HepG2 (cell line): ENCODE measurements around the gene CYSTM1. TPM values are rescaled to one million over a fixed set of nuclear protein-coding genes. Genes with fewer than 3 reads are reported as not detected.
A peak's percentile ranks its signal among the peaks of the same experiment; 100 is the strongest.

ENCODE experiments used
- CBX5 ChIP-seq: sonication (generic); formaldehyde crosslinking; IDR thresholded peaks from 2 replicates; pipeline ENCODE4 v1.4.0; 2020; ENCODE audit warnings: missing genetic modification reagents, borderline replicate concordance
- FOXM1 ChIP-seq: sonication (generic); formaldehyde crosslinking; IDR thresholded peaks from 2 replicates; pipeline ENCODE4 v1.5.0; 2020; ENCODE audit warnings: missing genetic modification reagents
- GABPB1 ChIP-seq: IDR thresholded peaks from 2 replicates; pipeline ENCODE4 v1.6.1; 2016; ENCODE audit warnings: mild to moderate bottlenecking, missing genetic modification reagents, moderate library complexity, missing compliant biosample characterization
- GZF1 ChIP-seq: sonication (generic); formaldehyde crosslinking; IDR thresholded peaks from 2 replicates; pipeline ENCODE4 v1.5.1; 2020; ENCODE audit warnings: mild to moderate bottlenecking, missing genetic modification reagents
- HMGA1 ChIP-seq: sonication (generic); formaldehyde crosslinking; conservative IDR thresholded peaks from 2 replicates; pipeline ENCODE4 v1.4.0; 2020; ENCODE audit warnings: missing genetic modification reagents
- HNRNPH1 ChIP-seq: fragments of 200-400 bp; formaldehyde crosslinking; optimal IDR thresholded peaks from 2 replicates; pipeline ENCODE3; 2017; ENCODE audit warnings: mild to moderate bottlenecking, low read depth, low read length
- JUND ChIP-seq: sonication (generic); formaldehyde crosslinking; IDR thresholded peaks from 2 replicates; pipeline ENCODE4 v1.8.0; 2022; ENCODE audit warnings: mild to moderate bottlenecking, missing genetic modification reagents
- KMT2A ChIP-seq: sonication (generic); formaldehyde crosslinking; IDR thresholded peaks from 2 replicates; pipeline ENCODE4 v1.4.0; 2020; ENCODE audit warnings: missing genetic modification reagents
- NR3C1 ChIP-seq: sonication (generic); formaldehyde crosslinking; IDR thresholded peaks from 2 replicates; pipeline ENCODE4 v1.4.0; 2020; ENCODE audit warnings: missing genetic modification reagents
- RBM22 ChIP-seq: fragments of 200-400 bp; formaldehyde crosslinking; optimal IDR thresholded peaks from 2 replicates; pipeline ENCODE3; 2017; ENCODE audit warnings: mild to moderate bottlenecking, low read length, moderate library complexity
- STAG1 ChIP-seq: sonication (generic); formaldehyde crosslinking; IDR thresholded peaks from 2 replicates; pipeline ENCODE4 v1.4.0; 2020; ENCODE audit warnings: missing genetic modification reagents
- TBP ChIP-seq: sonication (generic); formaldehyde crosslinking; IDR thresholded peaks from 2 replicates; pipeline ENCODE4 v1.5.0; 2020; ENCODE audit warnings: missing genetic modification reagents
- XRCC5 ChIP-seq: fragments of 200-400 bp; formaldehyde crosslinking; optimal IDR thresholded peaks from 2 replicates; pipeline ENCODE3; 2017; ENCODE audit warnings: mild to moderate bottlenecking, low read length
- ZKSCAN1 ChIP-seq: fragments of 150-350 bp; IDR thresholded peaks from 2 replicates; pipeline ENCODE4 v1.6.1; 2014; ENCODE audit warnings: low read length
- ZNF335 ChIP-seq: sonication (generic); formaldehyde crosslinking; IDR thresholded peaks from 2 replicates; pipeline ENCODE4 v1.4.0; 2020; ENCODE audit warnings: missing genetic modification reagents
- ZNF430 ChIP-seq: sonication (generic); formaldehyde crosslinking; IDR thresholded peaks from 2 replicates; pipeline ENCODE4 v1.9.0; 2021; ENCODE audit warnings: mild to moderate bottlenecking, missing genetic modification reagents
- polyA plus RNA-seq, 8 experiments: library from polyadenylated mRNA; depleted of rRNA in 3 of 8; stranded (reverse) in 7 of 8; unstranded in 1 of 8; fragments of >200 nt; fragmentation: Illumina TruSeq in 4 of 8; extraction: Trizol in 4 of 8; gene quantifications; 2 replicates each; pipeline versions ENCODE4 v1.2.1 to v1.2.3, GENCODE V29; 2011 to 2016; ENCODE audit warnings: low read depth in 4 of 8, missing spikeins in 1 of 8, mixed read lengths in 1 of 8; ENCODE audit not compliant: insufficient read depth in 1 of 8
- total RNA-seq, 5 experiments: library from RNA; depleted of rRNA; stranded (reverse); fragments of >200 nt; fragmentation: Illumina TruSeq; extraction: Trizol; gene quantifications; 2 replicates each; pipeline ENCODE4 v1.2.3, GENCODE V29; 2016; ENCODE audit warnings: low read depth in 1 of 5
- TF ChIP-seq, protein P1 (sequence below): sonication (generic); formaldehyde crosslinking; conservative IDR thresholded peaks from 2 replicates; pipeline ENCODE4 v1.4.0; 2020; ENCODE audit warnings: missing genetic modification reagents
- TF ChIP-seq, protein P2 (sequence below): sonication (generic); formaldehyde crosslinking; IDR thresholded peaks from 2 replicates; pipeline ENCODE4 v1.4.0; 2020; ENCODE audit warnings: mild to moderate bottlenecking, missing genetic modification reagents
- TF ChIP-seq, protein P3 (sequence below): sonication (generic); formaldehyde crosslinking; IDR thresholded peaks from 2 replicates; pipeline ENCODE4 v1.4.0; 2020; ENCODE audit warnings: missing genetic modification reagents
- TF ChIP-seq, protein P4 (sequence below): sonication (generic); formaldehyde crosslinking; IDR thresholded peaks from 2 replicates; pipeline ENCODE4 v1.4.0; 2020; ENCODE audit warnings: missing genetic modification reagents
- TF ChIP-seq, protein P5 (sequence below): sonication (generic); formaldehyde crosslinking; IDR thresholded peaks from 2 replicates; pipeline ENCODE4 v1.8.0; 2022; ENCODE audit warnings: mild to moderate bottlenecking, missing genetic modification reagents; ENCODE audit not compliant: insufficient replicate concordance

The CYSTM1 gene
- total and polyA plus RNA-seq, 2 of the 13 experiments (the other 11 are each of a cell fraction or from before 2014, with no cell fraction given): 40.0 to 73.4 TPM

DNA sequence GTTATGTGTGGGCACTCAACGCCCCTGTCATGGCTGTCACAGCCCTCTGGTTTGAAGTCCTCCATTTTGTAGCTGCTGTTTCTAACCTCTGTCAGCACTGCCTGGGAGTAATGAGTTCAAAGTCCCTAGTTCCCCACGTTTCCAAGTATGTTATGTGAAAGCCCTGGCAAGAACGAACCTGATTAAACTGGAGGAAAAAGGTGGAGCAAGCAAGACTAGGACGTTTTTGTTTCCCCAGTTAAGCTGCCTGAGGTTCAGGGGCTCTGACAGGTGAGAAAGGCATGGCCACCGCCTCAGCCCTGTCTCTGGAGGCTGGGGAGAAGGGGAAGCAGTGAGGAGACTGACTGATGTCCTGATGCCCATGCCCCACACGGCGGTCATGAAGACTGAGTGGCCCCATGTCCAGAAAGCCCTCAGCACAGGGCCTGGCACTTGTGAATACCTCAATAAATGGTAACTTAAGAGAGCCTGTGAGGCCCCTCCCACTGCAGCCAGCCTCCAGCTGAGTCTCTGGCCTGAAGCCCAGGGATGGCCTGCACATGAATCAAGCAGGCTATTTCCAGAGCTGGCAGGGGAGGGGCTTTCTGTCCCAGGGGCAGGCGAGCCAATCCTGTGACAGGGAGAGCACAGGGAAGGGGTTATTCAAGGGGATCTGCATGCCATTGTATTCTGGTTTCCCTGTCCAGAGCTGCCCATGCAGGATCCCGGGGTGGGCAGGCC lies 66.2 kb downstream of the CYSTM1 start (continued):
- TF ChIP-seq, protein P1, sequence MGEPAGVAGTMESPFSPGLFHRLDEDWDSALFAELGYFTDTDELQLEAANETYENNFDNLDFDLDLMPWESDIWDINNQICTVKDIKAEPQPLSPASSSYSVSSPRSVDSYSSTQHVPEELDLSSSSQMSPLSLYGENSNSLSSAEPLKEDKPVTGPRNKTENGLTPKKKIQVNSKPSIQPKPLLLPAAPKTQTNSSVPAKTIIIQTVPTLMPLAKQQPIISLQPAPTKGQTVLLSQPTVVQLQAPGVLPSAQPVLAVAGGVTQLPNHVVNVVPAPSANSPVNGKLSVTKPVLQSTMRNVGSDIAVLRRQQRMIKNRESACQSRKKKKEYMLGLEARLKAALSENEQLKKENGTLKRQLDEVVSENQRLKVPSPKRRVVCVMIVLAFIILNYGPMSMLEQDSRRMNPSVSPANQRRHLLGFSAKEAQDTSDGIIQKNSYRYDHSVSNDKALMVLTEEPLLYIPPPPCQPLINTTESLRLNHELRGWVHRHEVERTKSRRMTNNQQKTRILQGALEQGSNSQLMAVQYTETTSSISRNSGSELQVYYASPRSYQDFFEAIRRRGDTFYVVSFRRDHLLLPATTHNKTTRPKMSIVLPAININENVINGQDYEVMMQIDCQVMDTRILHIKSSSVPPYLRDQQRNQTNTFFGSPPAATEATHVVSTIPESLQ (CRISPR knock-in tag): no peak
- no peak for TF ChIP-seq FOXM1
- TF ChIP-seq, protein P2, sequence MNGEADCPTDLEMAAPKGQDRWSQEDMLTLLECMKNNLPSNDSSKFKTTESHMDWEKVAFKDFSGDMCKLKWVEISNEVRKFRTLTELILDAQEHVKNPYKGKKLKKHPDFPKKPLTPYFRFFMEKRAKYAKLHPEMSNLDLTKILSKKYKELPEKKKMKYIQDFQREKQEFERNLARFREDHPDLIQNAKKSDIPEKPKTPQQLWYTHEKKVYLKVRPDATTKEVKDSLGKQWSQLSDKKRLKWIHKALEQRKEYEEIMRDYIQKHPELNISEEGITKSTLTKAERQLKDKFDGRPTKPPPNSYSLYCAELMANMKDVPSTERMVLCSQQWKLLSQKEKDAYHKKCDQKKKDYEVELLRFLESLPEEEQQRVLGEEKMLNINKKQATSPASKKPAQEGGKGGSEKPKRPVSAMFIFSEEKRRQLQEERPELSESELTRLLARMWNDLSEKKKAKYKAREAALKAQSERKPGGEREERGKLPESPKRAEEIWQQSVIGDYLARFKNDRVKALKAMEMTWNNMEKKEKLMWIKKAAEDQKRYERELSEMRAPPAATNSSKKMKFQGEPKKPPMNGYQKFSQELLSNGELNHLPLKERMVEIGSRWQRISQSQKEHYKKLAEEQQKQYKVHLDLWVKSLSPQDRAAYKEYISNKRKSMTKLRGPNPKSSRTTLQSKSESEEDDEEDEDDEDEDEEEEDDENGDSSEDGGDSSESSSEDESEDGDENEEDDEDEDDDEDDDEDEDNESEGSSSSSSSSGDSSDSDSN: no peak; the same call in 1 of the 2 replicates
- TF ChIP-seq, protein P3, sequence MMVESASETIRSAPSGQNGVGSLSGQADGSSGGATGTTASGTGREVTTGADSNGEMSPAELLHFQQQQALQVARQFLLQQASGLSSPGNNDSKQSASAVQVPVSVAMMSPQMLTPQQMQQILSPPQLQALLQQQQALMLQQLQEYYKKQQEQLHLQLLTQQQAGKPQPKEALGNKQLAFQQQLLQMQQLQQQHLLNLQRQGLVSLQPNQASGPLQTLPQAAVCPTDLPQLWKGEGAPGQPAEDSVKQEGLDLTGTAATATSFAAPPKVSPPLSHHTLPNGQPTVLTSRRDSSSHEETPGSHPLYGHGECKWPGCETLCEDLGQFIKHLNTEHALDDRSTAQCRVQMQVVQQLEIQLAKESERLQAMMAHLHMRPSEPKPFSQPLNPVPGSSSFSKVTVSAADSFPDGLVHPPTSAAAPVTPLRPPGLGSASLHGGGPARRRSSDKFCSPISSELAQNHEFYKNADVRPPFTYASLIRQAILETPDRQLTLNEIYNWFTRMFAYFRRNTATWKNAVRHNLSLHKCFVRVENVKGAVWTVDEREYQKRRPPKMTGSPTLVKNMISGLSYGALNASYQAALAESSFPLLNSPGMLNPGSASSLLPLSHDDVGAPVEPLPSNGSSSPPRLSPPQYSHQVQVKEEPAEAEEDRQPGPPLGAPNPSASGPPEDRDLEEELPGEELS: no peak
- no peak for TF ChIP-seq JUND
- TF ChIP-seq HNRNPH1: no peak
- TF ChIP-seq, protein P4, sequence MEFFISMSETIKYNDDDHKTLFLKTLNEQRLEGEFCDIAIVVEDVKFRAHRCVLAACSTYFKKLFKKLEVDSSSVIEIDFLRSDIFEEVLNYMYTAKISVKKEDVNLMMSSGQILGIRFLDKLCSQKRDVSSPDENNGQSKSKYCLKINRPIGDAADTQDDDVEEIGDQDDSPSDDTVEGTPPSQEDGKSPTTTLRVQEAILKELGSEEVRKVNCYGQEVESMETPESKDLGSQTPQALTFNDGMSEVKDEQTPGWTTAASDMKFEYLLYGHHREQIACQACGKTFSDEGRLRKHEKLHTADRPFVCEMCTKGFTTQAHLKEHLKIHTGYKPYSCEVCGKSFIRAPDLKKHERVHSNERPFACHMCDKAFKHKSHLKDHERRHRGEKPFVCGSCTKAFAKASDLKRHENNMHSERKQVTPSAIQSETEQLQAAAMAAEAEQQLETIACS: no peak
- TF ChIP-seq ZNF335 (CRISPR knock-in tag): no peak
- no peak for TF ChIP-seq KMT2A
- TF ChIP-seq ZKSCAN1: no peak
- peak; percentile 58 for TF ChIP-seq XRCC5
- TF ChIP-seq HMGA1: no peak
- TF ChIP-seq TBP (CRISPR knock-in tag): no peak
- no peak for TF ChIP-seq STAG1 (CRISPR knock-in tag)
- no peak for TF ChIP-seq GABPB1 (CRISPR knock-in tag)
- TF ChIP-seq, protein P5, sequence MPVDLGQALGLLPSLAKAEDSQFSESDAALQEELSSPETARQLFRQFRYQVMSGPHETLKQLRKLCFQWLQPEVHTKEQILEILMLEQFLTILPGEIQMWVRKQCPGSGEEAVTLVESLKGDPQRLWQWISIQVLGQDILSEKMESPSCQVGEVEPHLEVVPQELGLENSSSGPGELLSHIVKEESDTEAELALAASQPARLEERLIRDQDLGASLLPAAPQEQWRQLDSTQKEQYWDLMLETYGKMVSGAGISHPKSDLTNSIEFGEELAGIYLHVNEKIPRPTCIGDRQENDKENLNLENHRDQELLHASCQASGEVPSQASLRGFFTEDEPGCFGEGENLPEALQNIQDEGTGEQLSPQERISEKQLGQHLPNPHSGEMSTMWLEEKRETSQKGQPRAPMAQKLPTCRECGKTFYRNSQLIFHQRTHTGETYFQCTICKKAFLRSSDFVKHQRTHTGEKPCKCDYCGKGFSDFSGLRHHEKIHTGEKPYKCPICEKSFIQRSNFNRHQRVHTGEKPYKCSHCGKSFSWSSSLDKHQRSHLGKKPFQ (CRISPR knock-in tag): no peak
- TF ChIP-seq GZF1 (CRISPR knock-in tag): no peak
- TF ChIP-seq RBM22: peak; percentile 20
- TF ChIP-seq ZNF430 (CRISPR knock-in tag): 0 out of 2 replicates have a peak, but pooled peaks have one; percentile 29
- no peak for TF ChIP-seq CBX5 (CRISPR knock-in tag)
- no peak for TF ChIP-seq NR3C1
